ENCODE data around the gene CLEC10A.
A peak's percentile ranks its signal among the peaks of the same experiment; 100 is the strongest.
"Not testable (repeated sequence)": the region's sequence is repeated elsewhere in the genome, so short reads cannot be mapped to it uniquely, and the experiment has no call there.

CLEC10A gene

DNA sequence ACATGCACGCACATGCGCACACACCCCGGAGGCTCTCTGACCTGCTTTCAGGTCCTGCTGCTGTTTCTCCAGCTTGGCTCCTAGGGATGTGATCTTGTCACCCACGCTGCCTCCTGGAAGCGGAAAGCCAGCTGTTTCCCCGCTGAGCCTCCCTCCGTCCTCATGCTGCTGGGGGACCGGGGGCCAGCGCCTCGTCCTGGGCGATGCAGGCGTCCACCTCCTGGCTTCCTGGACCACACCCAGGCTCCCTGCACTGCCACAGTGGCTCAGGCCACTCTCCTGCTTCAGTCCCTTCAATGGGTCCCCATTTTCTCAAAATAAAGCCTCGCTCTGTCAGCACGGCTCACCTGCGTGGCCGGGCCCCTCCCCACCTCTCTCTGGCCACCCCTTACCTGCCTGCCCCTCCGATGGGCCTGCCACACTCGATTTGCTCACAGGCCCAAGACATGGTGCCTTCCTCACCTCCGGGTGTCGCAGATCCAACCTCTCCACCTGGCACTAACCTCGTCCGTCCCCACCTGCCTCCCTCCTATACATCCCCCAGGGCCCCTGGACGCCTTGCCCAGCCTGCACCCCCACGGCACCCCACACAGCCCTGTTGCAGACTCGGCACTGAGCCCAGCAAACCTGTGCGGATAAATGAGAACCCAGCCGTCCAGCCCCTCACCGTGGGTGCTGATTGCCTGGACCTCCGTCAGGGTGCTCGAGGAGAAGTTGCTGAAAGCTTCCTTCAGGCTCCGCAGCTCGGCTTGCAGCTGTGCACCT, 27.9 kb upstream of the CLEC10A start:
- no peak for DNase-seq

DNA sequence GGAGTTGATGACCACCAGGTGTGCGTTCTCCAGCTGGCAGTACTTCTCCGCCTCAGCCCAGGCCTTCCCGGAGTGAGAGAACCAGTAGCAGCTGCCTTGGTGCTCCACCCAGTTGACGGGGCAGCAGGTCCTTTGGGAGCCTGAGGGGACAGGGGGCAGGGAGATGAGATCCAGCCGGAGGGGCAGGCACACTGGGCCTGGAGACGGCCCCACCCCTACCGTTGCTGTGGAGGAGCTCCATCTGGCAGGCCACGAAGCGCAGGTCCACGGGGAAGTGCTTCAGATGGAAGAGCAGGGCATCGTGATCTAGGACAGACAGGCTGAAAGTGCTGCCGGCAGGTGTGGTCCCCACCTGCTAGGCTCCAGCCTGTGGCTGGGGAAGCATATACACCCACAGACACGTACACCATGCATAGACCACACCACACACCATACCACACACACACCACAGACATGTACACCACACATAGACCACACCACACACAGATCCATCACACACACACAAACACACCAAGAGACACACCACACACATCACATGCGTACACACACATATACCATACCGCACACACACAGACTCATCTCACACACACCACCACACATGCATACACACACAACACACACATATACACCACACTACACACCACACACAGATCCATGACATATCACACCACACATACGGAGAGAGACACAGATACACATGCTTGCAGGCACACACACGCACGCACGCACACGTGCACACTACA, 27.1 kb upstream of the CLEC10A start:
- no peak for DNase-seq

DNA sequence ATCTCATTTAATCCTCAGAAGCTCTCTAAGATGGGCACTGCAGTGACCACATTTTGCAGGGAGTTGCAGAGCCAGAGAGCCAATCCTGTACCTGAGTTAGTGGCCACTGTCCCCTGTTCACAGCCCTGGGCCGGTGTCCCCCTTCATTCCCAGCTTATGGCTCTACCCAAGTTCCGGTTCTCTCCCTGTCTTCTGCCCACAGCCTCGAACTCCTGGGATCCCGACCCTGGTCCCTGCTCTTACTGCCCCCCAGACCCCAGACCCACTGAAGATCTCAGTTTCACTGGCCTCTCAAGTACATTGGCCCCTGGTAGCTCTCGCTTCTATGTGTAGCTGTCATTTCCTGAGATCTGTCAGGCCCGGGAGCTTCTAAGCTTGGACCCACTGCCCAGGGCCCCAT, 22.4 kb upstream of the CLEC10A start:
- DNase-seq: no peak

DNA sequence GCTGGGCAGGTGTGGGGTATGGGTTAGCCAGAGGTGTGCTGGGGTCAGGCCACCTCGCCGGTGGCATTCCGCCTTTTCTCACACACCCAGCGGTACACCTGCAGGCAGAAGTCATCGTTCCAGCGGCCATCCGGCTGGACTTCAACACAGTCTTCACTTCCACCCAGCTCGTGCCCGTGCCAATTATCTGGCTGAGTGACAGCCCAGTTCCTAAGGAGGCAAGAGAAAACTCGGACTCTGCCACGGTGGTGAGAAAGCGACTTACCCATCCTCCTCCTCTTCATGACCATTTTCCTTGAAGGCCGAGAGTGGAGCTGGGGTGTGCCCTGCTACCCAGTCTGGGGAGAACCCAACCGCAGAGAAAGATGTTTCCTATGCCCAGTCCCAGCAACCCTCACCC, 21.5 kb upstream of the CLEC10A start:
- no peak for DNase-seq

DNA sequence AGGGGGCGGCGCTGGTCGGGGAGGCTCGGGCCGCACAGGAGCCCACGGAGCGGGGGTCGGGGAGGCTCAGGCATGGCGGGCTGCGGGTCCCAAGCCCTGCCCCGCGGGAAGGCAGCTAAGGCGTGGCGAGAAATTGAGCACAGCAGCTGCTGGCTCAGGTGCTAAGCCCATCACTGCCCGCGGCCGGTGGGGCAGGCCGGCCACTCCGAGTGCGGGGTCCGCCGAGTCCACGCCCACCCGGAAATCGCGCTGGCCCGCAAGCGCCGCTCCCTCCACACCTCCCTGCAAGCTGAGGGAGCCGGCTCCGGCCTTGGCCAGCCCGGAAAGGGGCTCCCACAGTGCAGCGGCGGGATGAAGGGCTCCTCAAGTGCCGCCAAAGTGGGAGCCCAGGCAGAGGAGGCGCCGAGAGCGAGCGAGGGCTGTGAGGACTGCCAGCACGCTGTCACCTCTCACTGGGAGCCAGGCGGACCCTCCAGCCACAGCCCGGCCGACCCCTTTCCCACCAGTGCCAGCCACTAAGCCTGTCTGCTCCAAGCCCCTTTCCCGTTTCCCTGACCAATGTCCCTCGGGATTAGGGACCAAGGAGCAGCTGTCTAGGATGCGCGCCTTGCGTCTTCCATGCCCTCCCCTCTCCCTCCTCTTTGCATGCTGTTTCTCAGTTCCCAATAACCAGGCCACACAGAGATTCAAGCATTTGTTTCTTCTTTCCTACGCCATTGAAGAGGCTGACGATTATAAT, 20.8 kb upstream of the CLEC10A start:
- not testable (repeated sequence) for DNase-seq

DNA sequence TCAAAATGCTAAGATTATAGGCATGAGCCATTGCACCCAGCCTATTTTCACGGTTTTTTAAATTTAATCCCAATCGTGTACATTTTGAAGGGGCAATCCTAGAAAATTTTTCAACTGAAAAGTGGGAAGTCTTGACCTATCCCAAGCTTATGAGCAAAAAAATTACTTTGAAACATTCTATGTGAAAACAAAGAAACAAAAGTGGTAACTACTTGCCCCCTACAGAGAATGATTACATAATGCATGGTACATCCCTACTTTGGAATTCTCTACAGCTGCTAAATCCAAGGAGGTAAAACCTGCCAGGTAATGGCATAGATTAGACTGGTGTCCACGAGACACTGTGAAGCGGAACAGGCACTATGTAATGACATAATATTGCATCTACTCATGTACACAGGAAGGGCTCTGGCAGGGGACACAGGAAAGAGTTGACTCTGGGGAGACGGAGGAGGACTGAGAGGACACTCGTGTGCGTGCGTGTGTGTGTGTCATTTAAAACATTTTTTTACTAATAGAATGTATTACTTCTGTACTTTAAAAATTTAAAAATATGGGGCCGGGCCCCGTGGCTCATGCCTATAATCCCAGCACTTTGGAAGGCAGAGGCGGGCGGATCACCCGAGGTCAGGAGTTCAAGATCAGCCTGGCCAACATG, 18.9 kb upstream of the CLEC10A start:
- no peak for DNase-seq

DNA sequence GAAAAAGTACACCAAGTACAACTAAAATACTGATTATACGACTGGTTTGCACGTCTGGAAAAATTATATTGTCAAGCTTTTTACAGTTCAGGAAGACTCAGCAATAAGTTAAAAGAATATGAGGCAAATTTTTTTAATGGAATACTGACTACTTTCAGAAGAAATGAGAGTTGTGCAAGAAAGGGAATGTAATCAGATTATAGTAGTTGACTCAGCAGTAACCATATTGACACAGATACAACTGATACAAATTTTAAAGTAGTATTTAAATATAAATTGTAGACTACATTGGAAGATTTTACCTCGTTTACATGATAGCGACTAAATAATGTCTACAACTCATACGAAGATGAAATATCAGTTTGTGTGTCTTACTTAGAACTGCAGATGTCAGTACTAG, 17.9 kb upstream of the CLEC10A start:
- no peak for DNase-seq

DNA sequence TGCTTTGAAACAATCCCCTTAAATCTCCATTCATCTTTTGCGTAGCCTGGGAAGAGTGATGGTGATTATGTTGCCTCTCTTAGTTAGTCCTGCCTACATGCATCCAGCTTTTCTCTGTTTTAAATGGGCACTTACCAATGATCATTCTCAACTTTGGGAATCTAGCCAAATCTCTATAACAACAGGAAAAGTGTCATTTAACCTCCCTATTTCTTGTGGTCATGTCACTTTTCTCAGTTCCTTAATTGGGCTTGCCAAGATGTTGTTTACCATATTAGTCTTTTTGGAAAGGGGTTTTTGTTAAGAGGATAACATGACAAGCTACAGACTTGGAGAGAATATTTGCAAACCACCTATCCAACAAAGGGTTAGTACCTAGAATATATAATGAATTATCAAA, 15.6 kb upstream of the CLEC10A start:
- DNase-seq: no peak

DNA sequence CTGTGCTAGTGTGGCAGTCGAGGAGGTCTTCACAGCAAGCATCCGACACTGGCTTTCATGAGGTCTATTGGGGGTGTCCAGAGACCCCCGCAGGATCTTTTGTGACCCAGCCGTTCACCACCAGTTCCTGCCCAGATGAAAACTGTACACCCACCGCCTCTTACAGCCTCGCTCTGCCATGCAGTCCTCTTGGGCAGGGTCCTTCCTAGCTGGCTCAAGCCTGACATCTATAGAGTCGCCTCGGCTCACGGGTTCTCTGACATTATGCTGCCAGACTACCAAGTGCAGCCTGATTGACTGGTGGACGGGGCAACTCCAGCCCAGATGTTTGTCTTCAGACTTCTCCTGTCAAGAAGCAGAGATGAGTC, 14.6 kb upstream of the CLEC10A start:
- no peak for DNase-seq

DNA sequence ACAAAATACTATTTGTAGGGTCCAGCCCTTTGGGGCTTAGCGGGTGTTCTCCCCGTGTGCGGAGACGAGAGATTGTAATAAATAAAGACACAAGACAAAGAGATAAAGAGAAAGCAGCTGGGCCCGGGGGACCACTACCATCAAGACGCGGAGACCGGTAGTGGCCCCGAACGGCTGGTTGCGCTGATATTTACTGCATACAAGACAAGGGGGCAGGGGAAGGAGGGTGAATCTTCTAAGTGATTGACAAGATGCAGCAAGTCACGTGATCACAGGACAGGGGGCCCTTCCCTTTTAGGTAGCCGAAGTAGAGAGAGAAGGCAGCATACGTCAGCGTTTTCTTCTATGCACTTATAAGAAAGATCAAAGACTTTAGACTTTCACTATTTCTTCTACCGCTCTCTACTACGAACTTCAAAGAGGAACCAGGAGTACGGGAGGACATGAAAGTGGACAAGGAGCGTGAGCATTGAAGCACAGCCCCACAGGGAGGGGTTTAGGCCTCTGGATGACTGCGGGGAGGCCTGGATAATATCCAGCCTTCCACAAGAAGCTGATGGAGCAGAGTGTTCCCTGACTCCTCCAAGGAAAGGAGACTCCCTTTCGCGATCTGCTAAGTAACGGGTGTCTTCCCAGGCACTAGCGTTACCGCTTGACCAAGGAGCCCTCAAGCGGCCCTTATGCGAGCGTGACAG, 11.4 kb upstream of the CLEC10A start:
- peak; percentile 22 for DNase-seq

DNA sequence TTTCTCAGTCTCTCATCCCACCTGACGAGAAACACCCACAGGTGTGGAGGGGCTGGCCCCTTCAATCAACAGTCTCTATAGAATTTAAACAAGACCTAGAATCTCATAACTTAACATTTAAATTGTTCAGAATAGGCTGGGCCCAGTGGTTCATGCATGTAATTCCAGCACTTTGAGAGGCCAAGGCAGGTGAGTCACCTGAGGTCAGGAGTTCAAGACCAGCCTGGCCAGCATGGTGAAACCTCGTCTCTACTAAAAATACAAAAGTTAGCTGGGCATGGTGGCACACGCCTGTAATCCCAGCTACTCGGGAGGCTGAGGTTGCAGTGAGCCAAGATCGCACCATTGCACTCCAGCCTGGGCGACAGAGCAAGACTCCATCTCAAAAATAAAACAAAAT, 9.5 kb upstream of the CLEC10A start:
- DNase-seq: not testable (repeated sequence)

DNA sequence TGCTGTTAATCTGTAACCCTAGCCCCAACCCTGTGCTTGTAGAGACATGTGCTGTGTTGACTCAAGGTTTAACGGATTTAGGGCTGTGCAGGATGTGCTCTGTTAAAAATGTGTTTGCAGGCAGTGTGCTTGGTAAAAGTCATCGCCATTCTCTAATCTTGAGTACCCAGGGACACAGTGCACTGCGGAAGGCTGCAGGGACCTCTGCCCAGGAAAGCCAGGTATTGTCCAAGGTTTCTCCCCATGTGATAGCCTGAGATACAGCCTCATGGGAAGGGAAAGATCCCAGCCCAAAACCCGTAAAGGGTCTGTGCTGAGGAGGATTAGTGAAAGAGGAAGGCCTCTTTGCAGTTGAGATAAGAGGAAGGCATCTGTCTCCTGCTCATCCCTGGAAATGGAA, 8.4 kb upstream of the CLEC10A start:
- not testable (repeated sequence) for DNase-seq

DNA sequence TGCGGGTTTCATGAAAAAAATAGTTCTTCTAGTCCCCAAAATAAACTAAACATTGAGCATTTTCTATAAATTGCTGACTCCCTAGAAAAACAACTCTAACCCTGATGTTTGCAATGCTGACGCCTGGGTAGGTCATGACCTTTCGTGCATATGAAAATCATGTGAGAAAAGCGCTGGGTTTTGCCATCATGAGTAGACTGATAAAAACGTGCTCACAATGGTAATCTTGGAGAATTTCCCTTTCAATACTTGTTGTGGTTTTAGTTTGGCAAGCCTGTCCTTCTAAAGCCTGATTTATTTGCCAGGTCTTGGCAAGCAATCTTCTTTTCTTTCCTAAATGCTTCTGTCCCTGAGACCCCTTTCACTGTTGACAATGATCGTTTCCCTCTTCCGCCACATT, 4.0 kb upstream of the CLEC10A start:
- no peak for DNase-seq

DNA sequence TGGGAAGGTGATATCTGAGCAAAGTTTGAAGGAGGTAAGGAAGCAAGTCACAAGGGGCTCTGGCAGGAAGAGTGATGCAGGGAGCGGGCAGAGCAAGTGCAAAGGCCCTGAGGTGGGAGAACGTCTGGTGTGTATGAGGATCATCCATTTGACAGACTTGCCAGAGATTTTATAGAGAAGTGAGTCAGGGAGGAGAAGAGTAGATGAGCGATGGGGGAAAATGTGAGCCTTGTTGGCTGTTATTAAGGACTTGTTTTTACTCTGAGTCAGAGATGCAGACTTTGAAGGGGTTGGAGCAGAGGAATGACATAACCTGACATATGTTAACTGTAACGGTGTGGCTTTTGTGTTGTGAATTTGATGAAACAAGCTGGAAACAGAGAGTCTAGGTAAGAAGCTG, 3.5 kb upstream of the CLEC10A start:
- DNase-seq: no peak

DNA sequence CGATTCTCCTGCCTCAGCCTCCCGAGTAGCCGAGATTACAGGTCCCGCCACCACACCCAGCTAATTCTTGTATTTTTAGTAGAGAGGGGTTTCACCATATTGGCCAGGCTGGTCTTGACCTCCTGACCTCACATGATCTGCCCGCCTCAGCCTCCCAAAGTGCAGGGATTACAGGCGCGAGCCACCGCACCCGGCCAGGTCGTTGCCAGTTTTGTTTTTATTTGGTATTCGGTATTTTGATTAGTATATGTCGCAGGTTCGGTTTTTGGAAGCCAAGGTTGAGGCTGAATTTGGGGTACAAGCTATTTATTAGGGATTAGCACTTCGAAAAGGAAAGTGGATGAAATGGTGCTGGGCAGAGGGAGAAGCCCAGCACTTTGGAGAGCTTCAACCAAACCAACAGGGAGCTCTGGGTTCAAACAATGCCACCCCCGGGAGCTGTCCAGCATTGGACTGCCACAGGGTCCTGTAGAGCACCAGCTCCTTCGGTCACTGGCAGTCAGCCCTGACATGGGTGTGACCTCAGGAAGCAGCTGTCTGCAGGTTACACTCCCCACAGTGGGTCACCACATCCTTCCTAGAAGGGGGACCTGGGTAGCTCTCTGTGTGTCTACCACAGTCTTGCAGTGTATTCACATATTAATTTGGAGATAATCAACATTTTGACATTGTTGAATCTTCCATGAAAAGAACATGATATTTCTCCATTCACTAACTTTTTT, 1.5 kb upstream of the CLEC10A start:
- no peak for DNase-seq

DNA sequence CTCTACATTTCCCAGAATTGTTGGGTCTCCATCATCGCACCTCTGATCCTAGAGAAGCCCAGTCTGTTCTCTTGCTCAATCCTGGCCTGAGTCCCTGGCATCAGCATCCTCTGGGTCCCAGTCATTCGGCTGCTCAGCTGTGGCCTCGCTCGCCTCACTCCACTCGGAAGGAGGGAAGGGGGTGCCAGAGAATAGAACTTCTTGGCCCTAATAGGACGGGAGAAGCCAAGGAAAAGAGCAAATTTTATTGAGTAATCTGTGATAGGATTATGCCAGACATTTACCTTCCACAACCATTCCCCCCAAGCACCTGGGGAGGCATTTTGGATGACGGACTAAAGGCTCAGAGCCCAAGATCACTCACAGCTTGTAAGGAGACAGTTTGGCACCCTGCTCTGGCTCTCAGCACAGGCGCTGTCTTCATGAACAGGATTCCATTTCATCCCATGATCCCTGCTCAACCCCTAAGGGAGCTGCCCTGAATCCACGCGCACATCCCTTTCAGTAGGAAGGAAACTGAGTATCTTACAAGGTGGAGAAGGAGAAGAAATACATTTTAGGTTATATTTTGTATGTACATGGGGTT, 498 bp upstream of the CLEC10A start:
- DNase-seq: no peak

DNA sequence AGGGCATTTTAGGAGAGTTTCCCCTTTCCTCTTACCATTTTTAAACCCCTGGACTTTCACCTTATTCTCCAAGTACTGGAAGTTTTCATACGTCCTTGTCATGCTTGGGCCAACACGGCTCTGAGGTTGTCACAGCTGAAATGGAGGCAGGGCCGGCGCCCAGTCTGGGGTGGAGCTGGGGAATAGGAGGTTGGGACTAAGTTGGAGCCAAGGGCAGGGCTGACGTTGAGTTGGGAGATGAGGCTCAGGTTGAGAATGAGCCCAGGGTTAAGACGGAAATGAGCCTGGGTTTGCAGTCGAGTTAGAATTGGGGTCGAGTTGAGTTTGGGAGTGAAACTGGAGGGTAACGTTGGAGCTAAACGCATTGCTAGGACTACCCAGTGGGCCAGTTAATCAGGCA, 1.3 kb downstream of the CLEC10A start:
- DNase-seq: no peak

DNA sequence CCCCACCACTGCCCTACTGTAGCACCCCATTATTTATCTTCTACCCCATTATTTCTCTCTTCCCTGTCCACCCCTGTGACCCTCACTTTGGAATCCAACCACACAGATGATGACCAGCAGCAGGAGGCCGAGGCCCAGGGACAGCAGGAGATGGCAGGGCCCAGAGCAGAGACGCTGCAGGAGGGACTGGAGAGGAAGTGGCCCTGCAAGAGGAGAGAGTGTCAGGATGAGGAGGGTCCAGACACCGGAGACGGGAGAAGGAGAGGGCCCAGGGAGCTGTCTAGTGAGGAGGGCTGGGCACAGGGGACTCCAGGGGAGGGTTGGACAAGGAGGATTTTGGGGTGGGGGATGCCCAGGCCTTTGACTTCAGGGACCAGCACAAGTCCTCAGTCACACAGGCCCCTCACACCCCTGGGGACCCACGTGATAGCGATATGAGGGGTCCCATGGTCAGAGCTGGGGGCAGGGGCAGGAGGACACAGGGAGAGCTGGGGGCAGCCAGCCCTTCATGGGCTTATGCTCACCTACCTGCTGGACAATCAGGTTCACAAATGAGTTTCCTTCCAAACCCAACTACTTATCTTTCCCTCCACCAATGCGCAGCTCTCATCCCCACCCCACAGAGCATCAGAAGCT, 2.0 kb downstream of the CLEC10A start:
- no peak for DNase-seq

DNA sequence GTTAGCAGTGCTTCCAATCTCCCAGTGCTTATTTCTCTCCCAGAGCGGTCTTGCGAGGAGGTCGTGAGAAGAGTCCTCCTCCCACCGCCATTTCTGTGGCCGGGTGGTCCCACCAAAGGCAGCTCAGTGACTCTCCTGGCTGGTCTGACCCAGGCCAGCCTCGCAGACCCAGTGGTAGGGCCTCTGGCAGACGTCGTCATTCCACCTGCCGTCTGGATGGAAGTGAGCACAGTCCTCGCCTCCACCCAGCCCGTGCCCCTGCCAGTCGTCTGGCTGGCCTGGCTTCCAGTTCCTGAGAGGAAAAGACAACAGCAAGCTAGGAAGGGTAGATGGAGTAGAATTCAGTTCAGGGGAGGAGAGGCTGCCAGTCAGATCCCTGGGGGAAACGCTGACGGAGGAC, 5.1 kb downstream of the CLEC10A start:
- DNase-seq: no peak

DNA sequence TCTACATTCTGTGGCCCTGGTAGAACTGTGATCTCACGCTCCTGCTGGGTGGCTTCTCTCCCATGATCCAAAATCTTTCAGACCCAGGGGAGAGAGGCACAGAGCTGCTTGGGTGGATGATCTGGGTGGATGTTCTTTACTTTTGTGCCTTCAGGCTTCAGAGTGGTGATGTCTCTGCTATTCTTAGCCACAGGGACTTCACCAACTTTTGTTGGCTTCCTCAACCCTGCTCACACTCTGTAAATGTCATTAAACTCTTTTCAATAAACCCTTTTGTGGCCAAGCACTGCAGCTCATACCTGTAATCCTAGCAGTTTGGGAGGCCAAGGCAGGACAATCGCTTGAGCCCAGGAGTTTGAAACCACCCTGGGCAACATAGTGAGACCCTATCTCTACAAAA, 7.6 kb downstream of the CLEC10A start:
- DNase-seq: no peak

DNA sequence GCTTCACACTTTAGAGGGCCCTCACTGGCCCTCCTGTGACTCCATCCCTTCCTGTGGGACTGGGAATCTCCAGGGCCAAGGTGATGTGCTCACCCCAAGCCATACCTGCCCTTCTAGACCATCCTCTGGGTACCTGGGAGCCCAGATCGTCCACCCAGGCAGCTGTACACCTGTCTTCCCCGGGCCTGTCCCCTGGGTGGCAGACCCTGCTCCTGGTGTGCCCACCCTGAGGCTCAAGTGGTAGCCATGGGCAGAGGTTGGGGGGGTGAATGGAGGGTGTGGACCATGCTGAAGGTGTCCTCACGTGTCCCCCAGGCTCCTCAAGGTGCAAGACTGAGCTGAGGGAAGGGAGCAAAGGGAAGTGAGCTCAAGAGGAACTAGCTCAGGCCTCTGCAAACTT, 9.3 kb downstream of the CLEC10A start:
- DNase-seq: no peak
